K562 (cell line): ENCODE data around the gene HMGB1. TPM values are rescaled to one million over a fixed set of nuclear protein-coding genes. Genes with fewer than 3 reads are reported as not detected.
A peak's percentile ranks its signal among the peaks of the same experiment; 100 is the strongest.

Source experiments
- ATF3 ChIP-seq, 2 experiments: fragments of 450-650 bp in 1 of 2; sonication (generic) in 1 of 2; formaldehyde crosslinking in 1 of 2; IDR thresholded peaks in 1 of 2; conservative IDR thresholded peaks in 1 of 2; 2 replicates each; pipeline versions ENCODE4 v1.6.1 to v1.8.1; 2016 to 2023; ENCODE audit warnings: mild to moderate bottlenecking in 2 of 2, moderate library complexity in 2 of 2, inconsistent platforms in 1 of 2, missing genetic modification reagents in 1 of 2
- CC2D1A ChIP-seq: fragments of 450-650 bp; IDR thresholded peaks from 2 replicates; pipeline ENCODE4 v1.6.1; 2017; ENCODE audit warnings: mild to moderate bottlenecking
- CEBPB ChIP-seq: fragments of 450-650 bp; IDR thresholded peaks from 2 replicates; pipeline ENCODE4 v1.6.1; 2016; ENCODE audit warnings: missing genetic modification characterization, missing compliant biosample characterization
- ERF ChIP-seq: fragments of 450-650 bp; formaldehyde crosslinking; IDR thresholded peaks from 2 replicates; pipeline ENCODE4 v1.4.0; 2020; ENCODE audit warnings: mild to moderate bottlenecking, mixed read lengths
- ETV1 ChIP-seq: fragments of 450-650 bp; conservative IDR thresholded peaks from 2 replicates; pipeline ENCODE4 v1.6.1; 2016; ENCODE audit warnings: missing genetic modification characterization, control low read depth, low read depth, missing compliant biosample characterization
- GABPA ChIP-seq: fragments of 200-800 bp; sonication (Bioruptor generic); conservative IDR thresholded peaks from 2 replicates; pipeline ENCODE4 v1.6.1; 2016; ENCODE audit warnings: low read depth, missing genetic modification characterization, missing compliant biosample characterization
- GTF2B ChIP-seq: IDR thresholded peaks from 2 replicates; pipeline ENCODE4 v1.6.1; 2011; ENCODE audit not compliant: insufficient read length; ENCODE audit errors: extremely low read depth
- HDAC2 ChIP-seq: fragments of 450-650 bp; IDR thresholded peaks from 2 replicates; pipeline ENCODE4 v1.6.1; 2016; ENCODE audit warnings: mild to moderate bottlenecking
- LEF1 ChIP-seq: fragments of 450-650 bp; IDR thresholded peaks from 2 replicates; pipeline ENCODE4 v1.6.1; 2016; ENCODE audit warnings: mild to moderate bottlenecking
- MYBL2 ChIP-seq, 2 experiments: fragments of 450-650 bp in 1 of 2; sonication (generic) in 1 of 2; formaldehyde crosslinking in 1 of 2; IDR thresholded peaks; 2 replicates each; pipeline versions ENCODE4 v1.6.1 to v1.8.1; 2017 to 2022; ENCODE audit warnings: borderline replicate concordance in 1 of 2, inconsistent platforms in 1 of 2, low read depth in 1 of 2, mild to moderate bottlenecking in 1 of 2, missing genetic modification reagents in 1 of 2, moderate library complexity in 1 of 2
- NKRF ChIP-seq: fragments of 450-650 bp; IDR thresholded peaks from 2 replicates; pipeline ENCODE4 v1.6.1; 2016; ENCODE audit warnings: borderline replicate concordance
- NR2F6 ChIP-seq: fragments of 450-650 bp; formaldehyde crosslinking; IDR thresholded peaks from 2 replicates; pipeline ENCODE4 v1.4.0; 2020; ENCODE audit warnings: mild to moderate bottlenecking
- NRF1 ChIP-seq, 2 experiments: fragments of 450-650 bp; IDR thresholded peaks in 1 of 2; conservative IDR thresholded peaks in 1 of 2; 2 replicates each; pipeline ENCODE4 v1.6.1; 2014; ENCODE audit warnings: mild to moderate bottlenecking in 2 of 2
- PML ChIP-seq: IDR thresholded peaks from 2 replicates; pipeline ENCODE4 v1.6.1; 2012; ENCODE audit warnings: low read length, inconsistent platforms
- PYGO2 ChIP-seq: fragments of 450-650 bp; IDR thresholded peaks from 2 replicates; pipeline ENCODE4 v1.6.1; 2016; ENCODE audit warnings: mild to moderate bottlenecking, missing genetic modification characterization, moderate library complexity, missing compliant biosample characterization
- RBFOX2 ChIP-seq: fragments of 200-400 bp; formaldehyde crosslinking; IDR thresholded peaks from 2 replicates; pipeline ENCODE4 v1.6.1; 2017; ENCODE audit warnings: low read depth, mild to moderate bottlenecking, low read length, moderate library complexity
- SAP30 ChIP-seq: fragments of 200-600 bp; sonication (generic); IDR thresholded peaks from 2 replicates; pipeline ENCODE4 v1.6.1; 2012; ENCODE audit warnings: borderline replicate concordance, low read depth, mild to moderate bottlenecking, moderate library complexity, low read length, control low read depth, inconsistent platforms; ENCODE audit not compliant: insufficient read depth, poor library complexity, severe bottlenecking
- TEAD4 ChIP-seq, 2 experiments: sonication (generic) in 1 of 2; formaldehyde crosslinking in 1 of 2; IDR thresholded peaks; 2 replicates each; pipeline versions ENCODE4 v1.6.1 to v1.8.0; 2012 to 2022; ENCODE audit warnings: borderline replicate concordance in 1 of 2, inconsistent platforms in 1 of 2, low read length in 1 of 2, mild to moderate bottlenecking in 1 of 2, missing genetic modification reagents in 1 of 2
- ZBTB12 ChIP-seq: fragments of 250-450 bp; sonication (Bioruptor Pico); IDR thresholded peaks from 2 replicates; pipeline ENCODE4 v1.4.0; 2020
- ZEB2 ChIP-seq: fragments of 450-650 bp; IDR thresholded peaks from 2 replicates; pipeline ENCODE4 v1.6.1; 2016
- ZNF830 ChIP-seq: fragments of 250-450 bp; sonication (Bioruptor Pico); IDR thresholded peaks from 2 replicates; pipeline ENCODE4 v1.5.0; 2021; ENCODE audit warnings: mild to moderate bottlenecking
- polyA plus RNA-seq, 8 experiments: library from polyadenylated mRNA; depleted of rRNA in 4 of 8; stranded (reverse) in 5 of 8; unstranded in 3 of 8; fragments of >200 nt; fragmentation: Nextera tagmentation in 2 of 8; fragmentation: Illumina TruSeq in 1 of 8; extraction: Ambion mirVana in 2 of 8; extraction: Trizol in 1 of 8; gene quantifications; 2 replicates each; pipeline versions ENCODE4 v1.2.1 to v1.2.3, GENCODE V29; 2011 to 2014; ENCODE audit warnings: inconsistent platforms in 1 of 8, missing spikeins in 1 of 8
- total RNA-seq, 7 experiments: library from RNA; depleted of rRNA in 6 of 7; stranded (reverse); fragments of >200 nt in 6 of 7; fragmentation: Illumina TruSeq in 2 of 7; extraction: Trizol in 2 of 7; gene quantifications; 2 replicates each; pipeline versions ENCODE4 v1.2.1 to v1.2.3, GENCODE V29; 2011 to 2021; ENCODE audit warnings: low replicate concordance in 1 of 7

HMGB1 gene
- total and polyA plus RNA-seq, 9 of the 15 experiments (the other 6 are each of a cell fraction or from before 2014, with no cell fraction given): 442 to 1,896 (median 933) TPM

GRCh38 chr13:30465593-30466357 lies at the start of gene HMGB1 (continued):
- TF ChIP-seq GABPA (tag): no peak
- TF ChIP-seq CEBPB (tag): peak; percentile 32; the same call in 1 of the 2 replicates
- TF ChIP-seq LEF1: peak; percentile 53; the same call in 1 of the 2 replicates
- TF ChIP-seq ZBTB12 (CRISPR knock-in tag): peak; percentile 67; the same call in 1 of the 2 replicates
- TF ChIP-seq NR2F6 (CRISPR knock-in tag): no peak
- TF ChIP-seq ETV1 (tag): no peak
- TF ChIP-seq PML: peak; percentile 51
- TF ChIP-seq ZNF830 (CRISPR knock-in tag): 0 out of 2 replicates have a peak, but pooled peaks have one; percentile 28
- peak; percentile 97 for TF ChIP-seq RBFOX2
- peak; percentile 1 for TF ChIP-seq GTF2B
- peak; percentile 52 to 54; a peak in 3 of 4 replicates for TF ChIP-seq NRF1 (conservative IDR thresholded peaks at IDR 0.05 in 1 of 2, IDR thresholded peaks at IDR 0.05 in 1 of 2)
- no peak for TF ChIP-seq TEAD4 (IDR thresholded peaks at IDR 0.05; ENCODE audit: low read length)
- no peak for TF ChIP-seq TEAD4 (CRISPR knock-in tag; IDR thresholded peaks at IDR 0.05; ENCODE audit: borderline replicate concordance)
- peak; percentile 97 for TF ChIP-seq SAP30
- TF ChIP-seq CC2D1A: peak; percentile 46; the same call in 1 of the 2 replicates
- no peak for TF ChIP-seq ZEB2
- no peak for TF ChIP-seq PYGO2 (tag)
- TF ChIP-seq HDAC2: peak; percentile 67; the same call in 1 of the 2 replicates
- TF ChIP-seq ERF (CRISPR knock-in tag): no peak
- TF ChIP-seq NKRF: peak; percentile 87
- TF ChIP-seq ATF3 (IDR thresholded peaks at IDR 0.05): peak; percentile 61
- TF ChIP-seq ATF3 (CRISPR knock-in tag; conservative IDR thresholded peaks at IDR 0.05): no peak
- TF ChIP-seq MYBL2 (IDR thresholded peaks at IDR 0.05; ENCODE audit: low read depth): peak; percentile 89
- TF ChIP-seq MYBL2 (CRISPR knock-in tag; IDR thresholded peaks at IDR 0.05; ENCODE audit: borderline replicate concordance): no peak
